H1 (cell line): ENCODE data around the gene PTPRJ. TPM values are rescaled to one million over a fixed set of nuclear protein-coding genes. Genes with fewer than 3 reads are reported as not detected.

Experiments used
- CTCF ChIA-PET: fragments of 300-600 bp; sonication (Branson Sonifier 250); formaldehyde crosslinking; loops from one replicate; lab custom pipeline; 2021; ENCODE audit not compliant: partially characterized antibody; lab: Charles Lee
- POLR2A ChIA-PET: fragments of 300-600 bp; sonication (Branson Sonifier 250); formaldehyde crosslinking; loops from one replicate; lab custom pipeline; 2021; ENCODE audit warnings: inconsistent platforms; ENCODE audit not compliant: partially characterized antibody; lab: Charles Lee
- DNase-seq, 2 experiments: peaks; one replicate each; pipeline versions ENCODE4 v3.0.0 to v3.0.0-alpha.2; 2010 to 2022; ENCODE audit warnings: low spot score in 2 of 2, low read depth in 1 of 2, mixed read lengths in 1 of 2
- FAIRE-seq: peaks from 2 replicates; lab custom pipeline; 2011; peaks lifted over from hg19 to GRCh38; lab: Jason Lieb, UNC
- H2AFZ ChIP-seq: 2 replicates; pipeline ENCODE4 v1.8.1; 2012; ENCODE audit warnings: low read length, inconsistent platforms
- H2AK5ac ChIP-seq: 2 replicates; pipeline ENCODE4 v1.6.1; 2013; ENCODE audit warnings: low read depth, low read length
- H2BK120ac ChIP-seq: replicated peaks from 2 replicates; pipeline ENCODE3; 2013; ENCODE audit warnings: low read depth, low read length, inconsistent platforms
- H2BK12ac ChIP-seq: 2 replicates; pipeline ENCODE4 v1.6.1; 2013; ENCODE audit warnings: low read depth, low read length
- H2BK15ac ChIP-seq: 2 replicates; pipeline ENCODE4 v1.6.1; 2013; ENCODE audit warnings: low read length
- H2BK20ac ChIP-seq: 2 replicates; pipeline ENCODE4 v1.6.1; 2013; ENCODE audit warnings: low read length
- H2BK5ac ChIP-seq: 2 replicates; pipeline ENCODE4 v1.6.1; 2013; ENCODE audit warnings: low read depth, low read length
- H3K14ac ChIP-seq: 2 replicates; pipeline ENCODE4 v1.6.1; 2013; ENCODE audit warnings: inconsistent platforms; ENCODE audit not compliant: insufficient read length
- H3K18ac ChIP-seq: 2 replicates; pipeline ENCODE4 v1.6.1; 2013; ENCODE audit warnings: low read length; ENCODE audit errors: extremely low read depth
- H3K23ac ChIP-seq: 2 replicates; pipeline ENCODE4 v1.6.1; 2013; ENCODE audit warnings: inconsistent platforms; ENCODE audit not compliant: insufficient read length
- H3K23me2 ChIP-seq: 2 replicates; pipeline ENCODE4 v1.6.1; 2013; ENCODE audit warnings: low read depth, low read length
- H3K27ac ChIP-seq: 2 replicates; pipeline ENCODE4 v1.6.1; 2011; ENCODE audit warnings: low read depth, low read length, inconsistent platforms
- H3K27me3 ChIP-seq, 4 experiments: replicated peaks in 1 of 4; 1 replicate in 1 of 4; 2 replicates in 3 of 4; pipeline versions ENCODE4 v1.6.1 to v1.8.1; 2011 to 2013; ENCODE audit warnings: low read length in 3 of 4, mild to moderate bottlenecking in 3 of 4, inconsistent platforms in 2 of 4, mixed read lengths in 2 of 4, moderate library complexity in 1 of 4; ENCODE audit not compliant: control insufficient read depth in 3 of 4, insufficient read depth in 3 of 4; ENCODE audit errors: extremely low read depth in 1 of 4
- H3K36me3 ChIP-seq, 4 experiments: 2 replicates each; pipeline versions ENCODE4 v1.6.1 to v1.8.1; 2011 to 2013; ENCODE audit warnings: mild to moderate bottlenecking in 4 of 4, low read length in 3 of 4, moderate library complexity in 2 of 4, control low read depth in 1 of 4, inconsistent platforms in 1 of 4; ENCODE audit not compliant: insufficient read depth in 4 of 4, control insufficient read depth in 2 of 4
- H3K4ac ChIP-seq: replicated peaks from 2 replicates; pipeline ENCODE3; 2013; ENCODE audit warnings: low read length, low read depth, mixed read lengths, inconsistent platforms; ENCODE audit not compliant: insufficient read length
- H3K4me1 ChIP-seq, 4 experiments: replicated peaks in 1 of 4; 1 replicate in 1 of 4; 2 replicates in 3 of 4; pipeline versions ENCODE4 v1.6.1 to v1.8.1; 2011 to 2013; ENCODE audit warnings: low read length in 3 of 4, inconsistent platforms in 2 of 4, mixed read lengths in 1 of 4; ENCODE audit not compliant: insufficient read depth in 4 of 4, control insufficient read depth in 3 of 4
- H3K4me2 ChIP-seq, 2 experiments: 2 replicates each; pipeline versions ENCODE4 v1.6.1 to v1.8.1; 2011 to 2013; ENCODE audit warnings: low read depth in 2 of 2, low read length in 2 of 2, control low read depth in 1 of 2, inconsistent platforms in 1 of 2, mild to moderate bottlenecking in 1 of 2; ENCODE audit not compliant: insufficient read depth in 1 of 2
- H3K4me3 ChIP-seq, 4 experiments: fragments of 200-600, 300-600 bp in 1 of 4; sonication (generic), shearing (Covaris generic), sonication (Bioruptor Twin) in 1 of 4; 2 replicates each; pipeline versions ENCODE4 v1.5.1 to v1.8.1; 2011 to 2016; ENCODE audit warnings: low read length in 4 of 4, low read depth in 3 of 4, control low read depth in 2 of 4, inconsistent platforms in 2 of 4, mild to moderate bottlenecking in 2 of 4, mixed read lengths in 1 of 4, moderate library complexity in 1 of 4; ENCODE audit not compliant: insufficient read depth in 2 of 4; ENCODE audit errors: extremely low read depth in 1 of 4
- H3K56ac ChIP-seq: replicated peaks from 2 replicates; pipeline ENCODE3; 2013; ENCODE audit warnings: low read depth, mild to moderate bottlenecking, mixed read lengths, low read length, inconsistent platforms; ENCODE audit not compliant: insufficient read length
- H3K79me1 ChIP-seq: 2 replicates; pipeline ENCODE4 v1.6.1; 2013; ENCODE audit warnings: low read depth, low read length, control low read depth
- H3K79me2 ChIP-seq, 2 experiments: 2 replicates each; pipeline versions ENCODE4 v1.6.1 to v1.8.1; 2012 to 2013; ENCODE audit warnings: low read length in 2 of 2, mild to moderate bottlenecking in 2 of 2, inconsistent platforms in 1 of 2; ENCODE audit not compliant: insufficient read depth in 2 of 2, control insufficient read depth in 1 of 2
- H3K9ac ChIP-seq, 4 experiments: replicated peaks in 1 of 4; 1 replicate in 1 of 4; 2 replicates in 3 of 4; pipeline versions ENCODE4 v1.6.1 to v1.8.1; 2011 to 2013; ENCODE audit warnings: low read depth in 3 of 4, low read length in 3 of 4, control low read depth in 2 of 4, mild to moderate bottlenecking in 2 of 4, moderate library complexity in 2 of 4, inconsistent platforms in 1 of 4; ENCODE audit errors: extremely low read depth in 1 of 4
- H3K9me3 ChIP-seq, 2 experiments: 2 replicates each; pipeline versions ENCODE4 v1.6.1 to v1.8.1; 2012 to 2013; ENCODE audit warnings: mild to moderate bottlenecking in 2 of 2, moderate library complexity in 2 of 2, control low read depth in 1 of 2, inconsistent platforms in 1 of 2, low read depth in 1 of 2, low read length in 1 of 2, mixed read lengths in 1 of 2; ENCODE audit not compliant: insufficient read depth in 2 of 2
- H4K20me1 ChIP-seq, 2 experiments: replicated peaks in 1 of 2; 2 replicates each; pipeline versions ENCODE3 to v1.8.1; 2011 to 2013; ENCODE audit warnings: inconsistent platforms in 2 of 2, low read length in 2 of 2, mild to moderate bottlenecking in 1 of 2; ENCODE audit not compliant: insufficient read depth in 2 of 2, control insufficient read depth in 1 of 2
- H4K5ac ChIP-seq: 2 replicates; pipeline ENCODE4 v1.6.1; 2013; ENCODE audit warnings: low read length, low read depth, mixed read lengths, inconsistent platforms; ENCODE audit not compliant: insufficient read length
- H4K8ac ChIP-seq: 2 replicates; pipeline ENCODE4 v1.8.0; 2013; ENCODE audit warnings: mild to moderate bottlenecking, moderate library complexity, low read length, inconsistent platforms; ENCODE audit not compliant: insufficient read depth; ENCODE audit errors: extremely low read depth
- H4K91ac ChIP-seq: replicated peaks from 2 replicates; pipeline ENCODE3; 2013; ENCODE audit warnings: low read length, mixed read lengths, inconsistent platforms; ENCODE audit not compliant: insufficient read length
- BACH1 ChIP-seq: IDR thresholded peaks from 2 replicates; pipeline ENCODE4 v1.6.1; 2012; ENCODE audit warnings: low read length, improper control_type of control experiment
- CBX5 ChIP-seq: fragments of 300-800, 300-1000 bp; sonication (generic); IDR thresholded peaks from 2 replicates; pipeline ENCODE4 v1.7.1; 2016; ENCODE audit warnings: antibody characterized with exemption, low read length, low read depth
- EGR1 ChIP-seq: IDR thresholded peaks from 2 replicates; pipeline ENCODE4 v1.6.1; 2011; ENCODE audit warnings: low read depth, low read length, borderline replicate concordance
- EP300 ChIP-seq, 2 experiments: IDR thresholded peaks; 1 replicate in 1 of 2; 2 replicates in 1 of 2; pipeline ENCODE4 v1.6.1; 2011 to 2012; ENCODE audit warnings: low read depth in 2 of 2, low read length in 2 of 2, mild to moderate bottlenecking in 2 of 2, borderline replicate concordance in 1 of 2, inconsistent platforms in 1 of 2, moderate library complexity in 1 of 2
- FOSL1 ChIP-seq: IDR thresholded peaks from 2 replicates; pipeline ENCODE4 v1.6.1; 2011; ENCODE audit warnings: mild to moderate bottlenecking, low read depth, low read length, moderate library complexity; ENCODE audit not compliant: insufficient read depth
- RFX5 ChIP-seq: IDR thresholded peaks from 2 replicates; pipeline ENCODE4 v1.6.1; 2011; ENCODE audit warnings: low read depth, low read length, improper control_type of control experiment, borderline replicate concordance
- RNF2 ChIP-seq: fragments of 200-900, 300-1000 bp; sonication (generic); IDR thresholded peaks from 2 replicates; pipeline ENCODE4 v1.7.1; 2016; ENCODE audit warnings: borderline replicate concordance, low read depth, mild to moderate bottlenecking, antibody characterized with exemption, low read length; ENCODE audit not compliant: poor library complexity, severe bottlenecking; ENCODE audit errors: missing control alignments
- SAP30 ChIP-seq: fragments of 300-600 bp; sonication (generic); IDR thresholded peaks from 2 replicates; pipeline ENCODE4 v1.7.1; 2012; ENCODE audit warnings: low read length, moderate library complexity, mild to moderate bottlenecking, inconsistent platforms; ENCODE audit not compliant: insufficient read depth, insufficient replicate concordance
- TCF12 ChIP-seq: IDR thresholded peaks from 2 replicates; pipeline ENCODE4 v1.6.1; 2011; ENCODE audit warnings: low read depth, mild to moderate bottlenecking, low read length
- USF2 ChIP-seq: IDR thresholded peaks from 2 replicates; pipeline ENCODE4 v1.6.1; 2011; ENCODE audit warnings: low read length, improper control_type of control experiment
- WGBS, 2 experiments: shearing (Covaris generic) in 1 of 2; methylation state at CpG; one replicate each; pipeline versions ENCODE4 v1.1.6 to v1.1.7; 2013 to 2015; ENCODE audit warnings: low lambda C conversion rate in 2 of 2, mixed read lengths in 2 of 2, inconsistent platforms in 1 of 2, low coverage in 1 of 2, missing lambda C conversion rate in 1 of 2; ENCODE audit not compliant: insufficient replicate concordance in 2 of 2, insufficient coverage in 1 of 2, insufficient read length in 1 of 2; ENCODE audit errors: extremely low coverage in 1 of 2, missing lambda C conversion rate in 1 of 2; 5-methylcytosine and 5-hydroxymethylcytosine counted together
- polyA plus RNA-seq, 7 experiments: library from polyadenylated mRNA; depleted of rRNA in 3 of 7; stranded (reverse) in 5 of 7; unstranded in 2 of 7; fragments of >200 nt in 5 of 7; fragments of 200-250 nt in 2 of 7; gene quantifications; 1 replicate in 5 of 7; 2 replicates in 1 of 7; 4 replicates in 1 of 7; pipeline versions ENCODE4 v1.2.1 to v1.2.3, GENCODE V29; 2011 to 2013; ENCODE audit warnings: missing spikeins in 2 of 7, mixed read lengths in 2 of 7
- total RNA-seq: library from RNA; stranded (reverse); fragmentation: NEBNext Ultra II Directional; extraction: Animal tissue kit (Norgen Biotek cat#: 25700); gene quantifications from 2 replicates; pipeline ENCODE4 v1.2.1, GENCODE V29; 2021

PTPRJ gene
- total and polyA plus RNA-seq, 2 of the 8 experiments (the other 6 are each of a cell fraction or from before 2014, with no cell fraction given): 4.4 to 22.6 TPM

- Histone ChIP-seq H3K79me1 (no peaks in the 10 kb centered on the region), H2BK120ac (no peak overlapping the region), H2AFZ (no peak overlapping the region), H2BK12ac (0 out of 2 replicates have a peak overlapping the region, but pooled peaks have one; percentile 27), H2AK5ac (no peak overlapping the region), H3K23ac (no peak overlapping the region), H3K23me2 (no peaks in the 10 kb centered on the region; the same call in 1 of the 2 replicates), H3K56ac (no peak overlapping the region), H3K27me3 (no peaks in the 10 kb centered on the region), H3K4me3 (no peak overlapping the region), H2BK15ac (no peak overlapping the region), H3K18ac (no peak overlapping the region; the same call in 1 of the 2 replicates), H3K4ac (no peak overlapping the region), H3K4me2 (peak overlapping the region in 1 of 2 experiments; percentile 30; a peak in 1 of 4 replicates), H3K27ac (no peak overlapping the region), H3K9me3 (no peaks in the 10 kb centered on the region), H2BK20ac (no peak overlapping the region), H2BK5ac (no peak overlapping the region), H3K14ac (no peak overlapping the region), H3K9ac (no peak overlapping the region), H3K4me1 (peaks cover 0 to 3% (median under 1%) of the 10 kb centered on the region in 4 experiments; a peak in 2 of 7 replicates), H4K91ac (no peak overlapping the region), H4K8ac (no peak overlapping the region), H3K79me2 (no peaks in the 10 kb centered on the region), H3K36me3 (peaks cover 0 to 3% (median 0%) of the 10 kb centered on the region in 4 experiments; a peak in 3 of 8 replicates), H4K5ac (no peak overlapping the region), H4K20me1 (no peaks in the 10 kb centered on the region)
- 77% methylated on average over 10 of the region's 10 CpGs; no CpG with 5 or more reads in 1 of the 2 experiments for WGBS, 2 experiments
- ChIA-PET CTCF (no interaction called here), POLR2A (no interaction called here)
- FAIRE-seq: no peak
- DNase-seq: no peak
- TF ChIP-seq EGR1: no peak
- TF ChIP-seq BACH1: no peak
- no peak for TF ChIP-seq RNF2
- TF ChIP-seq RFX5: peak; percentile 75; the same call in 1 of the 2 replicates
- no peak for TF ChIP-seq FOSL1
- 0 out of 2 replicates have a peak, but pooled peaks have one; percentile 44 for TF ChIP-seq TCF12
- TF ChIP-seq SAP30: no peak
- TF ChIP-seq CBX5: no peak
- no peak for TF ChIP-seq EP300 (IDR thresholded peaks at IDR 0.05; ENCODE audit: borderline replicate concordance in 1 of 2, low read depth in 2 of 2, low read length in 2 of 2)
- no peak for TF ChIP-seq USF2
Observed at GRCh38 chr11:48134221-48134922, 154.0 kb downstream of the PTPRJ start.
